Endodermal cell (in vitro differentiated cells): Measurements from ENCODE around the gene BTBD9. TPM values are rescaled to one million over a fixed set of nuclear protein-coding genes. Genes with fewer than 3 reads are reported as not detected.
A peak's percentile ranks its signal among the peaks of the same experiment; 100 is the strongest.

Experiments used
- DNase-seq: peaks from one replicate; pipeline ENCODE4 v3.0.0-alpha.2; 2017
- H3K27ac ChIP-seq: 2 replicates; pipeline ENCODE4 v1.5.1; 2013; ENCODE audit warnings: mild to moderate bottlenecking, low read depth, low read length, moderate library complexity
- H3K27me3 ChIP-seq: 2 replicates; pipeline ENCODE4 v1.6.1; 2013; ENCODE audit warnings: mild to moderate bottlenecking, low read length, moderate library complexity; ENCODE audit not compliant: insufficient read depth, control insufficient read depth, poor library complexity, severe bottlenecking
- H3K36me3 ChIP-seq: 2 replicates; pipeline ENCODE4 v1.7.0; 2013; ENCODE audit warnings: mild to moderate bottlenecking, low read length, moderate library complexity; ENCODE audit not compliant: control insufficient read depth, insufficient read depth
- H3K4me1 ChIP-seq: one replicate; pipeline ENCODE4 v1.7.0; 2013; ENCODE audit warnings: low read length; ENCODE audit not compliant: control insufficient read depth, insufficient read depth
- H3K4me3 ChIP-seq: 2 replicates; pipeline ENCODE4 v1.5.1; 2013; ENCODE audit warnings: mild to moderate bottlenecking, low read length, moderate library complexity
- H3K9ac ChIP-seq: 2 replicates; pipeline ENCODE4 v1.6.1; 2013; ENCODE audit warnings: mild to moderate bottlenecking, low read length, moderate library complexity; ENCODE audit not compliant: poor library complexity, severe bottlenecking; ENCODE audit errors: extremely low read depth
- H3K9me3 ChIP-seq: 2 replicates; pipeline ENCODE4 v1.6.1; 2013; ENCODE audit warnings: mild to moderate bottlenecking, low read length, moderate library complexity; ENCODE audit not compliant: control insufficient read depth
- H3K27ac Mint-ChIP-seq: 2 replicates; pipeline ENCODE4 v1.8.0; 2020; ENCODE audit warnings: mixed read lengths
- H3K27me3 Mint-ChIP-seq: 2 replicates; pipeline ENCODE4 v1.8.0; 2021; ENCODE audit warnings: mild to moderate bottlenecking, mixed read lengths; ENCODE audit not compliant: insufficient read depth
- H3K36me3 Mint-ChIP-seq: 2 replicates; pipeline ENCODE4 v1.8.0; 2020; ENCODE audit warnings: low read depth, mixed read lengths
- H3K4me1 Mint-ChIP-seq: 2 replicates; pipeline ENCODE4 v1.8.0; 2020; ENCODE audit warnings: mixed read lengths
- H3K4me3 Mint-ChIP-seq: 2 replicates; pipeline ENCODE4 v1.8.0; 2020; ENCODE audit warnings: mild to moderate bottlenecking, moderate library complexity, mixed read lengths
- H3K9me3 Mint-ChIP-seq: 2 replicates; pipeline ENCODE4 v1.8.0; 2020; ENCODE audit warnings: mild to moderate bottlenecking, mixed read lengths
- CTCF ChIP-seq: fragments of 200-600 bp; sonication (generic); conservative IDR thresholded peaks from 2 replicates; pipeline ENCODE4 v1.5.0; 2021; ENCODE audit warnings: antibody characterized with exemption, mild to moderate bottlenecking
- WGBS, 2 experiments: methylation state at CpG; one replicate each; pipeline versions ENCODE4 v1.1.5 to v1.1.7; 2013; ENCODE audit warnings: missing lambda C conversion rate in 2 of 2, mixed read lengths in 1 of 2; ENCODE audit not compliant: insufficient coverage in 1 of 2, insufficient read length in 1 of 2; 5-methylcytosine and 5-hydroxymethylcytosine counted together
- total RNA-seq, 2 donors: library from RNA; stranded (reverse); fragmentation: NEBNext Ultra II Directional in 1 of 2; extraction: Animal tissue kit (Norgen Biotek cat#: 25700) in 1 of 2; gene quantifications; 2 replicates in 1 of 2; 3 replicates in 1 of 2; pipeline ENCODE4 v1.2.1, GENCODE V29; 2021

BTBD9 gene
- total RNA-seq, 2 donors from 2014 or later, result 7.6 to 12.3 TPM

DNA sequence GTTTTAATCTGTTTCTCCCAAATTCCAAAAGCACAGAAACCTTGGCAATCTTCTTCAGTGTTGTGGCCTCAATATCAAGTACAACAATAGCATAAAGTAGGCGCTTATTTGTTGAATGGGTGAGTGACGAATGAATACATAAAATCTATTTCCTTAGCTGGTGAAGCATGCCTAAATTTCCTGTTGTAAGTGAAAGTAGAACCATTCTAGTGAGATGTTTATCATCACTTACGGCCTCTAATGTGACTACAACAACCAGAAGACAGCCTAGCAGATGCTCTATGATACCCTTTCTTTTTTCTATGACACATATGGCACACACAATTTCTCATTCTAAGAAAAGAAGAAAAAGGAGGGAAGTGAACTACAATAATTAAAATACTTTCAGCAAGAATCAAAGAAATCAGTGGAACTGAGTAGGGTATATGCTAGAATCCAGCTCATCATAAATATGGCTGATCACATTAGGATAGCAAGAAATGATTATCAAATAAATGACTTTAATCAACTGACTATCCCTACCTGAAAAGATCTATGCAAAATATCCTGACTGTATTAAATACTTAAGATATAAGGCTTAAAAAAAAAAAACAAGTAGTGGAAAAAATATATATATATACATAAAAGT, 67.4 kb downstream of the BTBD9 start:
- H3K27me3 Mint-ChIP-seq, result no peaks in the 10 kb centered on the region
- Histone ChIP-seq H3K27me3 (no peaks in the 10 kb centered on the region), H3K27ac (no peak overlapping the region), H3K4me3 (no peak overlapping the region), H3K4me1 (peaks cover 6% of the 10 kb centered on the region), H3K36me3 (no peaks in the 10 kb centered on the region), H3K9me3 (peaks cover 8% of the 10 kb centered on the region), H3K9ac (no peak overlapping the region)
- no peak for TF ChIP-seq CTCF
- H3K4me3 Mint-ChIP-seq, result no peak overlapping the region
- DNase-seq, result no peak
- H3K9me3 Mint-ChIP-seq, result peaks cover 3% of the 10 kb centered on the region
- peaks cover 35% of the 10 kb centered on the region for H3K4me1 Mint-ChIP-seq
- 60 to 91% methylated on average over 1 to 3 of the region's 3 CpGs for WGBS, 2 experiments
- H3K36me3 Mint-ChIP-seq, result peaks cover 7% of the 10 kb centered on the region
- no peak overlapping the region for H3K27ac Mint-ChIP-seq

DNA sequence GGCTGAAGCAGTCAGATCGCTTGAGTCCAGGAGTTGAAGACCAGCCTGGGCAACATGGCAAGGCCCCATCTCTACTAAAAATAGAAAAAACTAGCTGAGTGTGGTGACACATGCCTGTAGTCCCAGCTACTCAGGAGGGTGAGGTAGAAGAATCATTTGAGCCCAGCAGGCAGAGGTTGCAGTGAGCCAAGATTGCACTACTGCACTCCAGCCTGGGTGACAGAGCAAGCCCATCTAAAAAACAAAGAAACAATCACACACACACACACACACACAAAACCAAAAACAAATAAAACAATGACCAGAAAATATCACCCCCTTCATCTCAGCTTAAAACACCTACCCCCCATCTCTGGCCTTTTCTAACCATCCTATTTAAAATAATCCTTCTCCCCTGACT, 68.0 kb downstream of the BTBD9 start:
- no peaks in the 10 kb centered on the region for H3K27me3 Mint-ChIP-seq
- no peak overlapping the region for H3K27ac ChIP-seq
- H3K4me3 ChIP-seq, result peak overlapping the region; percentile 1
- DNase-seq, result no peak
- no peaks in the 10 kb centered on the region for H3K36me3 ChIP-seq
- H3K4me3 Mint-ChIP-seq, result no peak overlapping the region
- TF ChIP-seq CTCF, result no peak
- H3K36me3 Mint-ChIP-seq, result peaks cover 7% of the 10 kb centered on the region
- no peak overlapping the region for H3K27ac Mint-ChIP-seq
- 59 to 100% methylated on average over 1 of the region's 1 CpG for WGBS, 2 experiments
- H3K4me1 Mint-ChIP-seq, result peaks cover 38% of the 10 kb centered on the region
- peaks cover 8% of the 10 kb centered on the region for H3K9me3 ChIP-seq
- no peak overlapping the region for H3K9ac ChIP-seq
- peaks cover 3% of the 10 kb centered on the region for H3K9me3 Mint-ChIP-seq
- H3K27me3 ChIP-seq, result no peaks in the 10 kb centered on the region
- peaks cover 6% of the 10 kb centered on the region for H3K4me1 ChIP-seq

- Mint-ChIP-seq H3K4me1 (peaks cover 44% of the 10 kb centered on the region), H3K9me3 (peaks cover 3% of the 10 kb centered on the region), H3K27ac (no peak overlapping the region), H3K27me3 (no peaks in the 10 kb centered on the region), H3K4me3 (no peak overlapping the region), H3K36me3 (peaks cover 7% of the 10 kb centered on the region)
- H3K4me3 ChIP-seq, result no peak overlapping the region
- no peaks in the 10 kb centered on the region for H3K36me3 ChIP-seq
- H3K4me1 ChIP-seq, result peaks cover 6% of the 10 kb centered on the region
- 77% methylated on average over 2 of the region's 2 CpGs; no CpG with 5 or more reads in 1 of the 2 experiments for WGBS, 2 experiments
- DNase-seq, result no peak
- no peak overlapping the region for H3K9ac ChIP-seq
- no peaks in the 10 kb centered on the region for H3K27me3 ChIP-seq
- no peak overlapping the region for H3K27ac ChIP-seq
- H3K9me3 ChIP-seq, result peaks cover 8% of the 10 kb centered on the region
- TF ChIP-seq CTCF, result peak; percentile 69
Observed at GRCh38 chr6:38570750-38571149, 69.0 kb downstream of the BTBD9 start.
